GM21526 (cell line): ENCODE data around the gene RBM33.

Experiments used
- ATAC-seq: cut with Tn5 transposase; IDR thresholded peaks from one replicate; pipeline ENCODE4 v1.9.1; 2021; ENCODE audit warnings: moderate library complexity; ENCODE audit not compliant: unreplicated experiment, low FRiP score

The RBM33 gene

DNA sequence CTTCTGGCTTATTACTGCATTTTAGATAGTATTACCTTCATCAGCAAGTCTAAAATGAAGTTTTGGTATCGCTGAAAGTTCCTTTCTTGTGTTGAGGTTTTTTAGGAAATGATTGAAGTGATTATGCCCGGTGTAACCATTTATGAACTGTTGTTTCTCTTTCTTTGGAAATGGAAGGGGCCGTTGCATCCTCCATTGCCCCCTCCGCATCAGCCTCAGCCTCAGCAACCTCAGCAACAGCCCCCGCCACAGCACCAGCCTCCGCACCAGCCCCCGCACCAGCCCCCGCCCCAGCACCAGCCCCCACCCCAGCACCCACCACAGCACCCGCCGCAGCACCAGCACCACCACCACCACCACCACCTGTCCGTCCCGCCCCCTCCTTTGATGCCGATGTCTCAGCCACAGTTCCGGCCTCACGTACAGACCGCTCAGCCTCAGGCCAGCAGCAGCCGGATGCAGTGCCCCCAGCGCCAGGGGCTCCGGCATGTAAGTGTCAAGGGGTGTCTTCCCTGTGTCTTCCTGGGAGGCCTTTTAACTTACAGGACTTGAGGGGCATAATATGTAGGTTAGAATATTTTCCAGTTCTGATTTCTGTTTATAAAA is 95.2 kb downstream of the RBM33 start:
- ATAC-seq: no peak

DNA sequence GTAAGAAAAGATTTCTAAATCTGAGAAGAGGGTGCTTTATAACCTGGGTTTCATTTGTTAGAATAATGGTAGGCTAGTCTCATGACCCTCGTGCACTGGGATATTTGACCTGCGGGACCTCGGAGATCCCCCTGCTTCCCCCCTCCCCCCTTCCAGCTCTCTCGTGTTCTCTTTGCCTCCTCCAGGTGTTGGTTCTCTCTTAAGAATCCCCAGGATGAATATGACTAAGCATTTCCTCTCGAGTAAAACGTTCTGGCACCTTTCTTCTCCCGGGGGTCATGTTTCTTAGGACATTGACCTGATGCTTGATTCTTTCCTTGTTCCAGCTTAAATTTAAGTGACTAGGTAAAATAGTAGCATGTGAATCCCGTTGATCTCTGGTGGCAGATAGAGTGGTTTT is 96.6 kb downstream of the RBM33 start:
- no peak for ATAC-seq

DNA sequence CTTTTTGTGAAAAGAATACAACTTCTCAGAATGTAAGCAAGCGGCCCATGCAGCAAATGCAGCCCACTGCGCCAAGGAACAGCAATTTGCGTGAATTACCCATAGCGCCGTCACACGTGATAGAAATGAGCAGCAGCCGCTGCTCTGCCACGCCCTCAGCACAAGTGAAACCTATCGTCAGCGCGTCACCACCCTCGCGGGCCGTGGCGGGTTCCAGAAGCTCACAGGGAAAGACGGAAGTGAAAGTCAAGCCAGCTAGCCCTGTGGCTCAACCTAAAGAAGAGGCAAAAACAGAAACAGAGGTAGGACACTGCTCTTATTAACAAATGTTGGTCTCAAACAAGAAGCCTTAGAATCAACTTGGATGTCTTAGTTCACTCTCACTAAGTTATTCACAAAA is 97.3 kb downstream of the RBM33 start:
- peak; percentile 85 for ATAC-seq

DNA sequence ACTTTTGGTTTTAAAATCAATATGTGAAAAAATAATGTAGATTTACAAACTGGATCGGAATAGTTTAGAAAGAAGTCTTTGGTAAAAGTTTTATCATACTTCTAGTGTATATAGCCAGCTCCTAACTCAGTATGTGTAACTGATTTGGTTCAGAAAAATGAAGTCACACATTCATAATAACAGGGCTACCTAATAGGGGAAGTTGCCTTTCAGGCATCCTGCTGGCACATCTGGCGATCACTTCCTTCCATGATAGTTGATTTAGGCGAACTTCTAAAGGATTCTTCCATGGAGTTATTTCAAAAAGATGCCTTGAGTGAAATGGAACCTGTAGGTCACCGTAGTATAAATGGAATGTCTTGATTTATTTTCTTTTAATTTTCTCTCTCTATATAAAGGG is 98.7 kb downstream of the RBM33 start:
- ATAC-seq: no peak

DNA sequence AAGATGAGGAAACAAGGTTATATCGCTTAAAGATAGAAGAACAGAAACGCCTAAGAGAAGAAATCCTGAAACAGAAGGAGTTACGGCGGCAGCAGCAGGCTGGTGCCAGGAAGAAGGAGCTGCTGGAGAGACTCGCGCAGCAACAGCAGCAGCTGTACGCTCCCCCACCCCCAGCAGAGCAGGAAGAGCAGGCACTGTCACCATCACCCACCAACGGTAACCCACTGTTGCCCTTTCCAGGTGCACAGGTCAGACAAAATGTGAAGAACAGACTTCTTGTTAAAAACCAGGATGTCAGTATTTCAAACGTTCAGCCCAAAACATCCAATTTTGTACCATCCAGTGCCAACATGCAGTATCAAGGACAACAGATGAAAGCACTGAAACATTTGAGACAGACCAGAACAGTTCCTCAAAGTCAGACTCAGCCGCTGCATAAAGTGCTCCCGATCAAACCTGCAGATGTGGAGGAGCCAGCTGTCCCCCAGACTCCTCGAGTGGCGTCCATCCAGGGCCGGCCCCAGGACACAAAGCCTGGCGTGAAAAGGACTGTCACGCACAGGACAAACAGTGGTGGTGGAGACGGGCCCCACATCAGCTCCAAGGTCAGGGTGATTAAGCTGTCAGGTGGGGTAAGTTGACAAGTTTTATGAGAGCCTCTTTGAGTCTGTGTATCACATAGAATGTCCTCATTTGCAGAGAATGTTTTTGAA is 100.7 kb downstream of the RBM33 start:
- no peak for ATAC-seq

DNA sequence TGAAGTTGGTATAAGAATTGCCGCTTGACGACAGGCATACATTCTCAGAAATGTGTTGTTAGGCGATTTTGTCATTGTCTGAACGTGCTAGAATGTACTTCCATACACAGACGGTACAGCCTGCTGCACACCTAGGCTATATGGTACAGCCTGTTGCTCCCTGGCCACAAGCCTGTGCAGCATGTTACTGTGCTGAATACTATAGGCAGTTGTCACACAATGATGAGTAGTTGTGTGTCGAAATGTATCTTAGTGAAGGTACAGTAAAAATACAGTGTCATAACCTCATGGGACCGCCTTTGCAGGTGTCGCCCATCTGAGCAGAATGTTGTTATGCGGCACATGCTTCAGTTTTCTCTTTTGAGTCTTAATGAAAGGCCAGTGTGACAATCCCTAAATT is 101.3 kb downstream of the RBM33 start:
- ATAC-seq: peak; percentile 14

DNA sequence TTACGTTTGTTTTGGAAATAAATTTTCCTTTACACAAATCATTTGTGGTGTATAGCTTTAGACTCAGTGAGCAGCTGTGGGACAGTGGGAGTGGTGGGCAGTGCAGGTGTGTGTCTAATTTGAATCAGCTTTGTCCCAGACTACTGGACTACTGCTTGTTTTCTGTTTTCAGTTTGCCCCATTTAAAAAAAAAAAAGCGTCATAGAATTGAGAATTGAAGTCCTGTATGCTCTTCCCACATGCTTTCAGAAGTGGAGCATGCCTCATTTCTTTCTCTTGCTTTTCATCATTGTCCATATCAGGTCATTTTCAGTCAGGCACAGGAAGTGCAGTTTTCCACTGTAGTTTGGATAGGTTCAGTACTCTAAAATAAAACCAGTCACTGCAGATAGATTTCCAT is 101.7 kb downstream of the RBM33 start:
- ATAC-seq: peak; percentile 45

DNA sequence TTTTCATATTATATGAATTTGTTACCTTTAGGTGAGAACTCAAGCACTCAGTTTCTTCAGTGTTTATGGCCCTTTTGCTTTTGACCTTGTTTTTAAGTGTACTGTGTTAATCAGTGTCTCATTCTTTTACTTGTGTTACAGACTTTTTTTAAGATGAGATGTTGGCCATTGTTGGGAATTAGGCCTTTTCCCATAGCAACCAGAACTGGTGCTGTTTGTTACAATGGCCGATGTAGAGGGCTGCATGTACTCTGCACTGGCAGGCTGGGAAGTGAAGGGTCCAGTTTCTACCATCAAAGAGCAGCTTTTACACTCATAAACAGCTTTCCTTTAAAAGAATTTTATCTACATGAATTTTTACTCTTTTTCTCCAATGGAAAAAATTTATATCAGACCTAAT is 102.7 kb downstream of the RBM33 start:
- no peak for ATAC-seq

DNA sequence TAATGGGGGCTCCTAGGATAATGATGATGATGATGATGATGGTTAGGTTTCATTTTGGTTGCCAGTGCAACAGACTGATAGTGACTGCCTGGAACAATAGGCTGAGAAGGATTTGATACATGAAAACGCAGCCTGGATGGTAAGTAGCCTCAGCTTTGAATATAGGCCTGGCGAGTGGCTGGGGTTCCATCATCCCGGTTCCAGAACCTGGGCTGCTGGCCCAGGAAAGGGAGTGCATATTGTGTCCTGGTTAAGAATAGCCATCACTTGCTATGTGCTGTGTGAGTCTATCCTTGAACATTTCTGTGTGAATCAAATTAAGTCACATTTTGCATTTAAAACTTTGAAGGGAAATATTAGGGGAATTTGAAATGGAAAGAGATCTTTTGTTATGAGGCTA is 105.1 kb downstream of the RBM33 start:
- no peak for ATAC-seq

DNA sequence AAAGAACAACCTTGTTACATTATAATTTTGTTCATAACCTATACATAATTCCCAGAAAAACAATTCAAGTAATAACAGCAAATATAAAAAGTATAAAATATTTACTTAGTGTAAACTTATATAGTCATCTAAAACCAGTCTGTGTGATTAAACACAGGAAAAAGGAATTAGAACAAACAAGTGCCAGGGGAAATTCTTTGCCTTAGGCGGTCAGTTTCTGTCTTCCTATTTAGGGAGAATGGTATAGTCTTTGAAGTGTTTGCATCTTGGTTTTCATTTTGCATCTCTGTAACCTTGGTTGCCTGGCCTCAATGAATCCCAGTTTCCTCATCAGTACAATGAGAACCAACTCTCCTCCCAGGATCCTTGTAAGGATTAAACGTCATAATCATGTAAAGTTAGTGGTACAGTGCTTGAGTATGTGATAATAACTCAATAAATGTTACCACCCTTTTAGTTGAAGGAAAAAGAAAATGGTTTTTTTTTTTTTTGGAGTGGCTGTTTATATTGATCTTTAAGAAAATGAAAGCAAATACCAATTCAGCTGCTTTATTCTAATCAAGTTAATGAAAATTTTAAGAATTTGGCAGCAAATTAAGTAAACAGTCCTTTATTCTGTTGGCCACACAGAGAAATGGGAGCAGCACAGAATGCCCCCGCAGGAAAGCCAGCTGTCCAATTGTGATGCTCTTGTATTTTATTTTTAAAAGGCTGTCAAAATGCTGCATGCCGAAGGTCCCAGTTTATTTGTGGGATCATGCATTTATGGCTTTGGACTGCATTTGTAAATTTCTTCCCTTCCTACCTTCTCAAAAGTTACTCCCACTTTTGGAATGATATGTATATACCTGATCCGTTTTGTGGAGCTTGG is 106.0 kb downstream of the RBM33 start:
- ATAC-seq: no peak

DNA sequence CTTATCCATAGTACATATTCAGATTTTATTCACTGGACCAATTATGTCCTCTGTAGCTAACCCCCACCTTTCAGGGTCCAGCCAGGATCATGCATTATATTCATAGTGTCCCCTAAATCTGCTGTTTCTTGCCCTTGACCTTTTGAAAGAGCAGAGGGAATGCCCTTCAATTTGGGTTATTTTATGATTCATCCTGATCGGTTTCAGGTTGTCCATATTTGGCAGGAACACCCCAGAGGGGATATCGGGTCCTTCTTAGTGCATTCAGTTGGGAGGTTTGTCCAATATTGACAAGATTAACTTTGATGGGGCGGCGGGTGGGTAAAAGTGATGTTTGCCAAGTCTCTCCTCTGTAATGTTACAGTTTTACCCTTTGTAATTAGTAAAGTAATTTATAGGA is 106.9 kb downstream of the RBM33 start:
- no peak for ATAC-seq

DNA sequence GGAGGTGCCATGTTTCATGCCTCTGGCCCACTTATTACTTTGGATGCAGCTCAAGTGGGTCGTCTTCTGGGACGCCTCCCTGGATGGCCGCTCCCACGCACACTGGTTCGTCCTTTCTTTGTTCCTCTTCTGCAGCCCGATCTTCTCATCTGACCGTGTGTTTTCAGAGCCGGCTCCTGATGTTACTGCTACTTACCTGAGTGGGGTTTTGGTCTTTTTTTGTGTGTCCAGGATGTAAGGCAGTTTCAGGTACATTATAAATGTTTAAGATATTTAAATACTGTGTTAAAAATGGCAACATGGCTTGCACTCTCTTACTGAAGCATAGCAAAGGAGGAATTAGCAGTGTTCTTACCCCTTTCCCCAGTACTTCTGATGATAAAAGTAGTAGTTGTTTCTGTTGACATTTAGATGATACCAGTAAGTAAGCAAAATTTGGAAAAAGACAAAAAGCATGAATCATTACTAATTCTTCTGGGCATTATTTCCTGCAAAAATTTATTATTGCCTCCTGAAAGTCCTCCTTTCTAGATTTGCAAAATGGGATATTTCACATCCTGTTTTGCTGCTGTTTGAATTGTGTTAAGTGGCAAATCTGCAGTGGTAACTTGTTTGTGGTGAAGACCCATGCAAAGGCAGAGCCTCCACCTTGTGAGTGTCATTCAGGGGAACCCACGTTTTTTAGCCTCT is 108.4 kb downstream of the RBM33 start:
- ATAC-seq: peak; percentile 62

DNA sequence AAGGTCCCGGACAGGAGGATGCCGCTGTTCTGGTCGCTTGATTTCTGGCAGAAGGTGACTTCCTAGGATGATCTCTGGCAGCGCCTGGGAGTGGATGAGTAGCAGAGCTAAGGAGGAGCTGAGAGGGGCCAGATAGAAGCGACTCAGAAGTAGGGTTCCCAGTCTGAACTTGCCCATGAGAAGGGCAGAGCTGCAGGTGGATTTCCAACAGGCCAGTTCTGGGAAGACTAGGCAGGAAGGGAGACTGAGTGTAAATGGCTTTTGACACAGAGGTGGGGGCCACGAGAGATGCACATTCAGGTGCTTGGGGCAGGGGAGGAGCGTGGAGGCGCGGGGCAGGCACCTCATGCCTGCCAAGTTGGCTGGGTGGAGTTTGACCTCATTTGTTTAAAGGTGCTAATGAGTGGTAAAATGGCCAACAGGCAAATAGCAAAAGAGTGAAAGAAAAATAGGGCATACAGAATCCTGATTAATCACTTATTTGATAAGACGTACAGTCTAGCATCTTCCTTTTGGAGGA is 109.0 kb downstream of the RBM33 start:
- ATAC-seq: no peak

DNA sequence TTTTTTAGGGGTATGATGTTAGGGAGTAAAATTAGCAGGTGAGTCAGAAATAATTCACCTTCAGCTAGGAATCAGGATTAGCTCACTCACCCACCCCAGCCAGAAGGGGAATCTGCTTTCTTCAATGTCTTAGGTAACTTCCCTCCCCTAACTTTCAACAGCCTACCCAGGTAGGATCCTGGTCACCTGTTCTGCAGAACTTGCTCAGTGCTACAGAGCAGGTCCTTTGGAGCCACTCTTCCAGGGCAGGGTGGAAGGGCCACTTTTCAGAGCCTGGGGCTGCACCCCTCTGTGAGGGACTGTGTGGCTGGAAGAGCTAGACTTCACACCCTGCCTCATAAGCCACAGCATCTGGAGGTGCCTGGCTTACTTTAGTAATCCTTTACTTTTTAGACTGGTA is 109.7 kb downstream of the RBM33 start:
- no peak for ATAC-seq

DNA sequence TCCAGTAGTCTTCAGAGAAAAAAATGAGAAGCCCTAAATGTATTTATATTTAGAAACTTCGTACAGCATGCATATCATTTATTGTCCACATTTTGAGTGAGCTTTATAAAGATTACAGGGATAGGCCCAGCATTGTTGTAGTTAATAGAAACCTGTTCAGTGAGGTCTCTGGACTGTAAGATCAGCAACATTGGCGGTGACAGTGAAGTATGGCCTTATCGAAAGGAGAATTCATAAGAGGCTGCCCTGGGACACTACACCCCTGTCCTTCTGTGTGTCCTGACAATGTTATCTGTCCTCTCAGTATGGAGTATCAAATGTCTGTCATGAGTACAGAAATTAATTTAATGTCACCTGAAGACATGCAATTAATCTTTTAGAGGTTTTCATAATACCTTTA is 110.6 kb downstream of the RBM33 start:
- no peak for ATAC-seq

DNA sequence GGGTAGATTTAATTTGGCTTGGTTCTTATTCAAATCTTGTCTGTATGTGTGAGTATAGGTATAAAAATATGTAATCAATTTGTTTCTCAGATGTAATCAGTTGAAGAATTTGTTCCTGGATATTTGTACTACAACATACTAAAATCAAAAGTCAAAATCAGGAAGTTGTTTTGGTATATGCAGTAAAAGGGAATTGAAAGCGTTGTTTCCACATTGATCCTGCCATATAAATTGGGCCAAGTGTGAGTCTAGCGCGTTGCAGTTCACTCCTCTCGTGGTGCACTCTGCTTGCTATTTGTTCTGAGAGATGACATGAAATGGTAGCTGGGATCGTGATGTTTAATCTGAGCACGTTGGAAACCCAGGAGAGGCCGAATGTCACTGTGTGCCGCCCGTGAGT is 111.9 kb downstream of the RBM33 start:
- ATAC-seq: no peak

DNA sequence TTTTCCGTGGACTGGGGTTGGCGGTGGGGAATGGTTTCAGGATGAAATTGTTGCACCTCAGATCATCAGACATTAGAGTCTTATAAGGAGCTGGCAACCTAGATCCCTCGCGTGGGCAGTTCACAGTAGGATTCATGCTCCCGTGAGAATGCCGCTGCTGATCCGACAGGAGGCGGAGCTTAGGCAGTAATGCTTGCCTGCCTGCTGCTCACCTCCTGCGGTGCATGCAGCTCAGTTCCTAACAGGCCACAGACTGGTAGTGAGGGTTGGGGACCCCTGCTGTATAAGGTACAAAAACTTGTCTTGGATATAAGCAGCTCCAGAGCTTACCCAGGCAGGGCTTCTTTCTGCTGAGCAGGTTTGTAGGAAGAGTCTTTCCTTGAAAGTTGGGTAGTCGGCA is 113.9 kb downstream of the RBM33 start:
- no peak for ATAC-seq

DNA sequence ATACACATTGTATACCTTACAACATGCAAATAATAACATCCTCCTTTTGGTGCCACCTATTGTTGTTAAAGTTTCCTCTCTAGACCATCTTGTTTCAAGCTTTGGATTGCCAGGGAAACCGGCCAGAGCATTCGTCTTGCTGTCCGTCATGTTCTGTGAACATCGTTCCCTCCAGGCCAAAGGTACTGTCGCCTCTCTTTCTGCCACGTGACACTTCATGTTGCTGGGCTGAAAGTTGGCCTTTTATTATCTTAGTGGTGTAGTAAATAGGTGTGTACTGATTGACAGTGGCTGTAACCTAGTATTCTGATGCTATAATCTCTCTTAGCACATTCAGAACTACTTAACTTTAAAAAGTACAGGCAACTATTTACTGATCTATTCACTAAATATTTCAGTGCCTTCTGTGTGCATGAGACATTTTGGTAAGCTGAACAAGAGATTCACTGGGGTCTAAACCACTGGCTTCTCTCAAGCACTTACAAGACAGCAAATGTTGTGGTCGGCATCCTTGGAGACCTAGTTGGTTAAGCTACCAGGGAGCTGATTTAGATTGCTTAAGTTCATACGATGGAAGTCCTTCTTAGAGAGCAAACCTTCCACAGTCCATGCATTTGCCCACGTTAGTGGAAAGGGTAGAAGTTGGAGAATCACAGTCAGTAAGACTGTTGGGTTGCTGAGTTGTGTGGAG is 115.4 kb downstream of the RBM33 start:
- no peak for ATAC-seq

DNA sequence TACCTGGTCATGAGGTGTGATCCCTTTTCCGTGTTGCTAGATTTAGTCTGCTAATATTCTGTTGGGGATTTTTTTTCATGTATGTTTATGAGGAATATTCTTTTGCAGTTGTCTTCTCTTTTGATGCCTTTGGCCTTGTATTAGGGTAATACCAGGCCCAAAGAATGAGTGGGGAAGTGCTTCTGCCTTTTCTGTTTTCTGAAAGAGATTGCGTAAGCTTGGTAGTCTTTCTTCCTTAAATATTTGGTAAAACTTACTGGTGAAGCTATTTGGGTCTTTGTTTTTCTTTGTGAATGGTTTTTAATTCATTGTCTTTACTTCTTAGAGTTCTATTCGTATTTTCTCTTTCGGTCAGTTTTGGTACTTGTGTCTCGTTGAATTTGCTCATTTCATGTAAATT is 116.7 kb downstream of the RBM33 start:
- no peak for ATAC-seq

DNA sequence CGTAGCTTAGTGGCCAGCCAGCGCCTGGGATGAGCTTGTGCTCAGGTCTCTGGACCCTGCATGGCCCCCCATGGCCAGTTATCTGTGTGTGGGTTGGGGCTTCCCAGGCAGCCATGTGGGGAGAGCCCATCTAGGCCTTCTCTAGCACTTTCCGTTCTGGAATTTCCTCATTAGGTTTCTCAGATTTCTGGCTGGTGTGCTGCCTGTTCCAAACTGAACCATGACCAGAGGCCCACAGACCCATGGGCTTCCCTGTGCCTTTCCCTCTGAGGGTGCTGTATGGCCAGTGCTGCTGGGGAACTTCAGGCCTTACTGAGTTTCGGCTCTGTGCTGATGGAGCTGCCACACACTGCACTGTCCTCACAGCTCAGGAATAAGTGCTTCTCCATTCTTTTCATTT is 117.6 kb downstream of the RBM33 start:
- ATAC-seq: no peak
